Measurements from ENCODE around the gene PEAR1.

GRCh38 chr1:156905651-156906050 lies 12.1 kb downstream of the PEAR1 start:
- TF ChIP-seq CTCF (IDR thresholded peaks at IDR 0.05) = no peak
- TF ChIP-seq POLR2A (IDR thresholded peaks at IDR 0.05) = no peak
- no peak for TF ChIP-seq POLR2AphosphoS5 (IDR thresholded peaks at IDR 0.05)
- TF ChIP-seq EP300 (IDR thresholded peaks at IDR 0.05) = no peak
